Keratinocyte (primary cell): Measurements from ENCODE around the gene FOS.

Source experiments
- EZH2 ChIP-seq: IDR thresholded peaks from one replicate; pipeline ENCODE4 v1.6.1; 2012; ENCODE audit warnings: inconsistent platforms, mild to moderate bottlenecking, low read length, moderate library complexity
- TF ChIP-seq, protein P1 (sequence below), 3 experiments: IDR thresholded peaks in 1 of 3; conservative IDR thresholded peaks in 1 of 3; optimal IDR thresholded peaks in 1 of 3; 2 replicates in 2 of 3; 3 replicates in 1 of 3; pipeline versions ENCODE3 to v1.5.1; 2011; ENCODE audit warnings: low read length in 3 of 3, mild to moderate bottlenecking in 3 of 3, moderate library complexity in 2 of 3, control low read depth in 1 of 3, inconsistent platforms in 1 of 3; ENCODE audit not compliant: insufficient read depth in 2 of 3; ENCODE audit errors: extremely low read depth in 1 of 3

DNA sequence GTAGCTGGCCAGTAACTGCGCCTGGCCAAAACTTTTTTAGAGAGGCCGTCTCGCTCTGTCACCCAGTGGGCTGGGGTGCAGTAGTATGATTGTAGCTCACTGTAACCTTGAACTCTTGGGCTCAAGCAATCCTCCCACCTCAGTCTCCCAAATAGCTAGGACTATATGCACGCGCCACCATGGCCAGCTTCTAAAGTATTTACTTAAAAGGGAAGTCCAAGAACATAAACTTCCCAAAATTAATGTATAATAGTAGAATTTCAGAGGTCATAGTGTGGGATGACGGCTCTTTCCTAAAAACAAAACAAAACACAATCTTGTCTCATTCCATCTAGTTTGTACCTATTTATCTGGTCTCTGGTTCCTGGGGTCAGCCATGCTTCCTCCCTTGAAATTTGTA, 42.2 kb upstream of the FOS start:
- TF ChIP-seq, protein P1, sequence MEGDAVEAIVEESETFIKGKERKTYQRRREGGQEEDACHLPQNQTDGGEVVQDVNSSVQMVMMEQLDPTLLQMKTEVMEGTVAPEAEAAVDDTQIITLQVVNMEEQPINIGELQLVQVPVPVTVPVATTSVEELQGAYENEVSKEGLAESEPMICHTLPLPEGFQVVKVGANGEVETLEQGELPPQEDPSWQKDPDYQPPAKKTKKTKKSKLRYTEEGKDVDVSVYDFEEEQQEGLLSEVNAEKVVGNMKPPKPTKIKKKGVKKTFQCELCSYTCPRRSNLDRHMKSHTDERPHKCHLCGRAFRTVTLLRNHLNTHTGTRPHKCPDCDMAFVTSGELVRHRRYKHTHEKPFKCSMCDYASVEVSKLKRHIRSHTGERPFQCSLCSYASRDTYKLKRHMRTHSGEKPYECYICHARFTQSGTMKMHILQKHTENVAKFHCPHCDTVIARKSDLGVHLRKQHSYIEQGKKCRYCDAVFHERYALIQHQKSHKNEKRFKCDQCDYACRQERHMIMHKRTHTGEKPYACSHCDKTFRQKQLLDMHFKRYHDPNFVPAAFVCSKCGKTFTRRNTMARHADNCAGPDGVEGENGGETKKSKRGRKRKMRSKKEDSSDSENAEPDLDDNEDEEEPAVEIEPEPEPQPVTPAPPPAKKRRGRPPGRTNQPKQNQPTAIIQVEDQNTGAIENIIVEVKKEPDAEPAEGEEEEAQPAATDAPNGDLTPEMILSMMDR (optimal IDR thresholded peaks at IDR 0.05 in 1 of 3, IDR thresholded peaks at IDR 0.05 in 1 of 3, conservative IDR thresholded peaks at IDR 0.05 in 1 of 3; ENCODE audit: extremely low read depth in 1 of 3, insufficient read depth in 2 of 3, low read length in 3 of 3) = no peak
- TF ChIP-seq EZH2 = no peak
